SKM-1 (cell line): ENCODE data around the gene NPDC1.

Experiments
- DNase-seq: peaks from one replicate; lab custom pipeline; 2025; ENCODE audit not compliant: unreplicated experiment; lab: John Stamatoyannopoulos, UW

The NPDC1 gene

DNA sequence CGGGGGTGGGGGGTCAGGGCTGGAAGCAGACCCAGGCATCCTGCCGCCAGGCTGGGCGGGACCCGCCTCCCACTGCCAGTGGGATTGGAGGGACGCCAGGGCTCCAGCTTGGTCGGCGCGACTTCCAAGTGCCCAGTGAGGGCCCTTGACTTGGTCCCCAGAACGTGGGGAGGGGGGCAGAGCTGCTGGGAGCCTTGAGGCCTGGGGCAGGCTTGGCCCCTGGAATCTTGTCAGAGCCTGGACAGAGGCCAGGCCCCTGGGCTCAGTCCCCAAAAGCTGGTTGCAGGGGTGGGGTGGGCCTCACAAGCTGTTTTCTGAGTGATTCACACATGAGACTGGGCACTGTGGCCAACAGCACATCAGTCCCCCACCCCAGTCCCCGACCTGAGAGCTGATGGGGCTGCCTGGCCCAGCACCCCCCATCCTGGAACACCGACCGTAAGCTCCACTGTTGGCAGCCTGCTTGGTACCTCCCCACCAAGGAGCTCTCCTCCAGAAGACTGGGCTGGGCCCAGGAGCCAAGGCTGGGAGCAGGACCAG is 50.1 kb downstream of the NPDC1 start:
- no peak for DNase-seq

DNA sequence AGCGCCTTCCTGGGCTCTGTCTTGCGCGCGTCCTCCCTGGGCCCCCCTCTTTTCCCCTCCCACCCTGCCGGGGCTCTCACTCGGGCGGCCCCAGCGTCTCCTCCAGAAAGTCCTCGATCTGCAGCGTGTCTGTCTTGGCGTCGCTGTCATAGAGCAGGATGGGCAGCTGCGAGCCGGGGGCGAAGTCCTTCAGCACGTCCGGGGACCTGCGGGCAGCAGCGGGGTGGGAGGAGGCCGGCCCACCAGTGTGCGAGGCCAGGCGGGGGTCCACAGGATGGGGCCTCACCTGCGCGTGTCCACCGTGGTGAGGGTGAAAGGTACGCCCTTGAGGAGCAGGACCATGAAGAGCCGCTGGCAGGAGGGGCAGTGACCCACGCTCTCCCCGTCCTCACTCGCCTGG is 50.6 kb downstream of the NPDC1 start:
- no peak for DNase-seq

DNA sequence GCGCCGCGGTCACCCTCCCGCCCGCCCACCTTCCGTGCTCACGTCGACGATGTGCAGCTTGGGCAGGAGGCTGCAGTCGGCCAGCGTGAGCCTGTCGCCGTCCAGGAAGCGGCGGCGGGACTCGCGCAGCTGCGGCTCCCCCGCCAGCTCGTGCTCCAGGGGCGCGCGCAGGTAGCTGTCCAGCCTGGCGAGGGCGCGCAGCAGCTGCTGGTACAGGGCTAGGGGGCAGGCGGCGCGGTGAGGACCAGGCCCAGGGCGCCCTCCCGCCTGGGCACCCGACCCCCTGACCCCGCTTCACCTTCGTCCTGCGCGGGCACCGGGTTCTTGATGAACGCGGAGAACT is 51.1 kb downstream of the NPDC1 start:
- no peak for DNase-seq

DNA sequence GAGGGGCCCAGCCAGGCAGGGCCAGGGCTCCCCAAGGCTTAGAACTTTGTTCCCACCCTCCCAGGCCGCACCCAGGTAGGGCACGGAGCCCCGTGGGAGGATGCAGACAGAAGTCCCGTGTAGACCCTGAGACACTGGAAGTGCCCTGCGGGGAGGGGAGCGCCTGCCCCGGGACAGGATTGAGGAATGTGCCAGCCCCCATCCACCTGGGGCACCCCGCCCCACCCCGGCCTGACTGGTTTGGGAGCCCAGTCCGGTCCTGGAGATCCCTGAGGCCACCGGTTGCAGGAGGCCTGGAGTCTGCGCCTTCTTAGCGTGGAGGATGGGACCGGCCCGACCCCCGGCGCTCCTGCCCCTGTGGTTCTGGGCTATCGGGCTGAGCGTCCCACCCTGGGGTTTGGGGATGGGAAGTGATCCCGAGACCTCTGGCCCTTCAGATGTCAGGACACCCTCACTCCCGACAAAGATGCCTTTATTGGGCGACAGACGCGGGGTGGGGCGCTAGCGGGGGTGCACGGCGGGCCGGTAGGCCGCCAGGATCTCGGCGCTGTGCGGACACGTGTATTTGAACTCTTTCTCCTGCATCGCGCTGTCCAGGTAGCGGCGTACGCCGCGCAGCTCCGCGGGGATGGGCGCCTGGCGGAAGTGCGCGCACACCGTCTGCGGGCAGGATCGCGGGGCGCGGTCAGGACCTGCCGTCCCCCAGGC is 51.6 kb downstream of the NPDC1 start:
- DNase-seq, result no peak

DNA sequence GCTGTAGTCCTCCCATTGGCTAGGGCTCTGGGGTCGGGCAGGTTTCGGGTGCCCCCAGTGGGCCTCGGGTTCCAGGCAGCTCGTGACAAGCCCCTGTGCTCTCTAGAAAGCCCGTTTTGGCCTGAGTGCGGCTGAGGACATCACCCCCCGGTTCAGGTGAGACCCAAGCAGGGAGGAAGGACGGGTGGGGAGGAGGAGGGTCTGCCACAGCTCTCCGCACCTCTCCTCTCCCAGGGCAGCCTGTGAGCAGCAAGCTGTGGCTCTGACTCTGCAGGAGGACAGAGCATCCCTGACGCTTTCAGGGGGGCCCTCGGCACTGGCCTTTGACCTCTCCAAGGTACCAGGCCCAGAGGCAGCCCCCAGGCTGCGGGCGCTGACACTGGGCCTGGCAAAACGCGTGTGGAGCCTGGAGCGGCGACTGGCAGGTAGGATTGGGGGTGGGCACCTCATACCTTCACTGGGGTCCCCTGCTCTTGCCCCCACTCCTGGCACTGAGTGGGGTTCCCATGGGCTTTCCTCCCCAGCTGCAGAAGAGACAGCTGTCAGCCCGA is 53.1 kb downstream of the NPDC1 start:
- no peak for DNase-seq

DNA sequence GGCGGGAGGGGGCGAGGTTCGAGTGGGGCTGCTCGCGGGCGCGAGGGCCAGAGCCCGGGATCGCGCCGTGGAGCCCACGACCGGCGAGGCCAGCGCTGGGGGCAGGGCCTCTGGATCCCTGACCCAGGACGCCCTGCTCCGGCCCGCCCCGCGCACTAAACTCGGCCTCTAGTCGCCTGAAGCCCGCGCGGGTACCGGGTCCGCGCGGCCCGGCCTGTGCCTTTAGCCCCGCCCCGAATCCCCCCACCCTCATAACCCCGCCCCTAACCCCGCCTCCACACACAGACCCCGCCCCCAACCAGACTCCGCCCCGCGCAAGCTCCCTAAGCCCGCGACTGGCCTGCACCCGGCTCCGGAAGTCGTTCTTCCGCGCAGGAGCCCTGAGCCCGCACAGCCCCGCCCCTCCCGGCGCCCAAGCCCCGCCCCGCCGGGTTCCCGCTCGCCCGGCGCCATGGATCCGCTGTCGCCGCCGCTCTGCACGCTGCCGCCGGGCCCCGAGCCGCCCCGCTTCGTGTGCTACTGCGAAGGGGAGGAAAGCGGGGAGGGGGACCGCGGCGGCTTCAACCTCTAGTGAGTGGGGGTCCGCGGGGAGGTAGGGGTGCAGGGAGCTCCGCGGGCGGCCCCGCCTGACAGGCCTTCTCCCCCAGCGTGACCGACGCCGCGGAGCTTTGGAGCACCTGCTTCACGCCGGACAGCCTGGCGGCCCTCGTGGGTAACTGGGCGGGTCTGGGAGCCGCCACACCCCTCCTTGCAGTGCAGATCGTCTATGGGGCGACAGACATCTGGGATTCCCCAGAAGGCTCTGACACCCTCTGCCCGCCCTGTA is 53.8 kb downstream of the NPDC1 start, which contains the start of gene PAXX:
TSS of gene PAXX (plus strand) at position 430 of the 826 bp plus-strand sequence. CDS start at position 452, 22 bp downstream.
- peak; percentile 85 for DNase-seq

DNA sequence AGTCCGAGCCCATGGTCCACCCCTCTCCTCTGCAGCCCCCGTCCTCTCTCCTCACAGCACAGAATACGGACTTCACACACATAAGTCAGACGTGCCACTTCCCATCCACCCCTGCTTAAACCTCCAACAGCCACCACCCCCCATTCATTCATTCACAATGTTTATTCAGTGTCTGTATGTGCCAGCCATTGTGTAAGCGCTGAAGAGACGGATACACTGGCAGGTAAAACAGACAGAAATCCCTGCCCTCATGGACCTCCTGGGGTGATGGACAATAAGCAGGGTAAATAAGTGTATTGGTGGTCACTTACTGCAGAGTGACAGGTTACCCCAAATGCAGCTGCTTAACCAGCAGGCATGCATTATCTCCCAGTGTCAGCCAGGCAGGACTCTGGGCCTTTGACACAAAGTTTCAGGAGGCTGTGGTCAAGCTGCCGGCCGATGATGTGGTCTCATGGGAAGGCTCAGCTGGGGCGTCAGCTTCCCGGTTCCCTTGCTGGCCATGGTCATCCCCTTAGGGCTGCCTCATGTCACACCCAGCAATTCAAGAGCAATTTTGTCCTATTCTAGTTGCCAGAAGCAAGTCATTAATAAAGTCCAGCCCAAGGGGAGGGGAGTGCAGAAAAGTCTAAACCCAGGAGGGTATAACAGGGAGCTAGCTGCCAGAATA is 55.6 kb downstream of the NPDC1 start:
- DNase-seq, result no peak
